KMS-11 (cell line): Measurements from ENCODE around the gene SBSN.

Experiments
- H2AFZ ChIP-seq: fragments of 200-600 bp; sonication (generic); 2 replicates; pipeline ENCODE4 v1.6.1; 2016; ENCODE audit warnings: antibody characterized with exemption, mixed run types, low read depth
- H3K27ac ChIP-seq: fragments of 200-600 bp; sonication (generic); 2 replicates; pipeline ENCODE4 v1.6.1; 2016; ENCODE audit warnings: mild to moderate bottlenecking, mixed run types
- H3K27me3 ChIP-seq: fragments of 200-600 bp; sonication (generic); 2 replicates; pipeline ENCODE4 v1.6.1; 2017; ENCODE audit warnings: mild to moderate bottlenecking, low read depth, mixed run types, moderate library complexity; ENCODE audit not compliant: insufficient read depth
- H3K36me3 ChIP-seq: fragments of 200-600 bp; sonication (generic); 2 replicates; pipeline ENCODE4 v1.6.1; 2017; ENCODE audit warnings: mild to moderate bottlenecking, mixed run types; ENCODE audit not compliant: insufficient read depth
- H3K4me1 ChIP-seq: fragments of 200-600 bp; sonication (generic); 2 replicates; pipeline ENCODE4 v1.6.1; 2016; ENCODE audit warnings: mild to moderate bottlenecking, low read depth, mixed run types; ENCODE audit not compliant: poor library complexity, severe bottlenecking
- H3K4me2 ChIP-seq: fragments of 200-600 bp; sonication (generic); 2 replicates; pipeline ENCODE4 v1.7.0; 2016; ENCODE audit warnings: mild to moderate bottlenecking, mixed run types
- H3K4me3 ChIP-seq: fragments of 200-600 bp; sonication (generic); IDR thresholded peaks from 2 replicates; pipeline ENCODE4 v1.6.1; 2017; ENCODE audit warnings: low read depth, low read length, mixed read lengths; ENCODE audit not compliant: insufficient read depth
- H3K79me2 ChIP-seq: fragments of 200-600 bp; sonication (generic); 2 replicates; pipeline ENCODE4 v1.6.1; 2016; ENCODE audit warnings: low read depth, mixed run types; ENCODE audit not compliant: insufficient read depth
- H3K9ac ChIP-seq: fragments of 200-600 bp; sonication (generic); 2 replicates; pipeline ENCODE4 v1.6.1; 2016; ENCODE audit warnings: mild to moderate bottlenecking, mixed run types
- H4K20me1 ChIP-seq: fragments of 200-600 bp; sonication (generic); 2 replicates; pipeline ENCODE4 v1.6.1; 2016; ENCODE audit warnings: mild to moderate bottlenecking, mixed run types; ENCODE audit not compliant: insufficient read depth
- CTCF ChIP-seq: fragments of 200-600 bp; sonication (generic); conservative IDR thresholded peaks from 2 replicates; pipeline ENCODE4 v1.6.1; 2017; ENCODE audit warnings: low read depth, mild to moderate bottlenecking, antibody characterized with exemption, low read length, moderate library complexity, mixed read lengths

Gene SBSN

GRCh38 chr19:35534803-35535480, 6.8 kb upstream of the SBSN start:
- H3K9ac ChIP-seq, result no peak overlapping the region
- peaks cover 44% of the 10 kb centered on the region for H3K27me3 ChIP-seq
- H3K4me1 ChIP-seq, result no peaks in the 10 kb centered on the region
- no peak overlapping the region for H3K4me3 ChIP-seq
- no peaks in the 10 kb centered on the region for H4K20me1 ChIP-seq
- H3K4me2 ChIP-seq, result no peak overlapping the region
- H3K79me2 ChIP-seq, result no peaks in the 10 kb centered on the region
- H3K36me3 ChIP-seq, result no peaks in the 10 kb centered on the region
- no peak for TF ChIP-seq CTCF
- no peak overlapping the region for H2AFZ ChIP-seq
- H3K27ac ChIP-seq, result no peak overlapping the region

GRCh38 chr19:35533822-35534392, 5.8 kb upstream of the SBSN start:
- no peaks in the 10 kb centered on the region for H3K79me2 ChIP-seq
- no peak overlapping the region for H2AFZ ChIP-seq
- H3K27me3 ChIP-seq, result peaks cover 55% of the 10 kb centered on the region
- TF ChIP-seq CTCF, result no peak
- H3K9ac ChIP-seq, result no peak overlapping the region
- H3K36me3 ChIP-seq, result no peaks in the 10 kb centered on the region
- no peak overlapping the region for H3K4me3 ChIP-seq
- no peaks in the 10 kb centered on the region for H4K20me1 ChIP-seq
- H3K4me2 ChIP-seq, result no peak overlapping the region
- H3K4me1 ChIP-seq, result no peaks in the 10 kb centered on the region
- no peak overlapping the region for H3K27ac ChIP-seq

GRCh38 chr19:35533201-35533821, 5.2 kb upstream of the SBSN start, which contains the start of gene GAPDHS:
Gene GAPDHS, plus strand, starts transcription at chr19:35533456. Its CDS starts 72 bp downstream, at chr19:35533528.
- H2AFZ ChIP-seq, result no peak within 1 kb of the TSS
- no peak within 1 kb of the TSS for H3K4me3 ChIP-seq
- H3K79me2 ChIP-seq, result no peaks in the 10 kb centered on the region

GRCh38 chr19:35531291-35531690, 3.2 kb upstream of the SBSN start:
- no peaks in the 10 kb centered on the region for H3K36me3 ChIP-seq
- no peak overlapping the region for H3K27ac ChIP-seq
- no peaks in the 10 kb centered on the region for H3K4me1 ChIP-seq
- H3K4me3 ChIP-seq, result no peak overlapping the region
- no peaks in the 10 kb centered on the region for H3K79me2 ChIP-seq
- H3K9ac ChIP-seq, result no peak overlapping the region
- H2AFZ ChIP-seq, result no peak overlapping the region
- no peak for TF ChIP-seq CTCF
- peaks cover 68% of the 10 kb centered on the region for H3K27me3 ChIP-seq
- H3K4me2 ChIP-seq, result no peak overlapping the region
- no peaks in the 10 kb centered on the region for H4K20me1 ChIP-seq

More at GRCh38 chr19:35533201-35533821, 5.2 kb upstream of the SBSN start, which contains the start of gene GAPDHS:
- Histone ChIP-seq H3K36me3 (no peaks in the 10 kb centered on the region), H3K4me1 (no peaks in the 10 kb centered on the region), H3K4me2 (no peak within 1 kb of the TSS), H3K27ac (no peak within 1 kb of the TSS), H3K9ac (no peak within 1 kb of the TSS), H3K27me3 (peaks cover 61% of the 10 kb centered on the region), H4K20me1 (no peaks in the 10 kb centered on the region)
- no peak for TF ChIP-seq CTCF
